HFFc6 (cell line): ENCODE measurements around the gene PNPO. TPM values are rescaled to one million over a fixed set of nuclear protein-coding genes. Genes with fewer than 3 reads are reported as not detected.

Experiments used
- DNase-seq: peaks from one replicate; pipeline ENCODE4 v3.0.0-alpha.2; 2018
- H3K27ac Mint-ChIP-seq: 2 replicates; pipeline ENCODE4 v1.8.0; 2020; ENCODE audit warnings: mild to moderate bottlenecking, mixed read lengths
- H3K27me3 Mint-ChIP-seq: 2 replicates; pipeline ENCODE4 v1.8.0; 2021; ENCODE audit warnings: mild to moderate bottlenecking, moderate library complexity, mixed read lengths; ENCODE audit not compliant: insufficient read depth
- H3K36me3 Mint-ChIP-seq: 2 replicates; pipeline ENCODE4 v1.8.0; 2021; ENCODE audit warnings: low read depth, mixed read lengths
- H3K4me1 Mint-ChIP-seq: 2 replicates; pipeline ENCODE4 v1.8.0; 2020; ENCODE audit warnings: low read depth, mixed read lengths
- H3K4me3 Mint-ChIP-seq: 2 replicates; pipeline ENCODE4 v1.8.0; 2020; ENCODE audit warnings: mild to moderate bottlenecking, moderate library complexity, mixed read lengths
- H3K9me3 Mint-ChIP-seq: 2 replicates; pipeline ENCODE4 v1.8.0; 2020; ENCODE audit warnings: mild to moderate bottlenecking, mixed read lengths
- total RNA-seq, 6 experiments: library from RNA; stranded (reverse); fragmentation: NEBNext Ultra II Directional; extraction: Animal tissue kit (Norgen Biotek cat#: 25700); gene quantifications; 2 replicates in 1 of 6; 3 replicates in 5 of 6; pipeline ENCODE4 v1.2.3, GENCODE V29; 2021
- TF ChIP-seq, protein P1 (sequence below): fragments of 200-600 bp; sonication (generic); IDR thresholded peaks from 2 replicates; pipeline ENCODE4 v1.5.0; 2021; ENCODE audit warnings: antibody characterized with exemption, mild to moderate bottlenecking

Gene PNPO
- total RNA-seq, 6 experiments from 2014 or later = 46.0 to 55.5 (median 51.1) TPM

DNA sequence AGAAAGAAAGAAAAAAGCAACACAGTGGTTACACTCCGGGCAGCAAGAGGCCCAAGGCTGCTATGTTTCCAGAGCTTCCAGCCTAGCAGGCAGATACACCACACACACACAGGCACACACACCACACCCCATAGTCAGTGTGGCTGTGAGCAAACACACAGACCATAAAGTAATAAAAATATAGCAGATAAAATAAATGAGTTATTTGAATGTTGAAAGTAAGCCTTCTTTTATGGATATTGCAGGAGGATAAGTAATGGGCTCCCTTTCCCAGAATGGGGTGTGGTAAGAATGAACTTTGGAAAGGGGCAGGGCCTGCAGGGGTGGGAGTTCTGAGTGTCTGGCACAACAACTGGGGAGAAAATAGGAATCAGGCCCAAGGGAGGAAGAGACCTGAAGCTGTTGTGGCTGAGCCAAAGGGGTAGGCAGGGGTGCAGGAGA is 24.7 kb downstream of the PNPO start:
- H3K27me3 Mint-ChIP-seq = peaks cover 3% of the 10 kb centered on the region; the same call in 1 of the 2 replicates
- DNase-seq = no peak

DNA sequence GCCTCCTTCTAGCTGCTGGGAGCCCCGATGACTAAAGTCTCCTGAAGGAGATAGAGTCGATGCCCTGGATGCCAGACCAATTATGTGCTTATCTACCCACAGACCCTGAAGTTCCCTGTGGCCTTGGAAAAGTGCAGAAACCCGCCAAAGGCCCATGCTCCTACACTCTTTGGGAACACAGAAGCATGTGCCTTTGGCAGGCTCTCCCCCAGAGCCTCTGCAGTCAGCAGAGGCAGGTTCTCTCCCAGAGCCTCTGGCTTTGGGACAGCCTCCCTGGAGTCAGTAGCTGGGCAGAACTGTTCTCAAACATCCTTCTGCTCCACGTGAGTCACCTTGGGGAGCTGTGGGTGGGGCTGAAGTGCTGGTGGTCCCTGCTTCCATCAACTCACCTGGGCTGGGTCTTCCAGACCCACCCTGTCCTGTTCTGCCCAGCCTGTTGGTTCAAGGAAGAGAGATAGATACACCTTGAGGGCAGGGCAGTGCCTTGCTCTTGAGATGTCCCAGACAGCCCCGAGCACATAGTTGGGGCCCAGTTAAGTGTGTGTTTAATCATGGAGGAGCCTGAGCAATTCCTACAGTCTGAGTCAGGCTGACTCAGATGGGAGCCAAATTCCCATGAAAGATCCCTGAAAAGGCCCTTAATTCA is 26.4 kb downstream of the PNPO start:
- Mint-ChIP-seq H3K27ac (peak overlapping the region; percentile 98), H3K27me3 (peaks cover 2% of the 10 kb centered on the region; the same call in 1 of the 2 replicates), H3K9me3 (no peaks in the 10 kb centered on the region)

More for the DNA sequence above, 24.7 kb downstream of the PNPO start:
- H3K4me1 Mint-ChIP-seq = peaks cover 32% of the 10 kb centered on the region
- H3K9me3 Mint-ChIP-seq = no peaks in the 10 kb centered on the region
- TF ChIP-seq, protein P1, sequence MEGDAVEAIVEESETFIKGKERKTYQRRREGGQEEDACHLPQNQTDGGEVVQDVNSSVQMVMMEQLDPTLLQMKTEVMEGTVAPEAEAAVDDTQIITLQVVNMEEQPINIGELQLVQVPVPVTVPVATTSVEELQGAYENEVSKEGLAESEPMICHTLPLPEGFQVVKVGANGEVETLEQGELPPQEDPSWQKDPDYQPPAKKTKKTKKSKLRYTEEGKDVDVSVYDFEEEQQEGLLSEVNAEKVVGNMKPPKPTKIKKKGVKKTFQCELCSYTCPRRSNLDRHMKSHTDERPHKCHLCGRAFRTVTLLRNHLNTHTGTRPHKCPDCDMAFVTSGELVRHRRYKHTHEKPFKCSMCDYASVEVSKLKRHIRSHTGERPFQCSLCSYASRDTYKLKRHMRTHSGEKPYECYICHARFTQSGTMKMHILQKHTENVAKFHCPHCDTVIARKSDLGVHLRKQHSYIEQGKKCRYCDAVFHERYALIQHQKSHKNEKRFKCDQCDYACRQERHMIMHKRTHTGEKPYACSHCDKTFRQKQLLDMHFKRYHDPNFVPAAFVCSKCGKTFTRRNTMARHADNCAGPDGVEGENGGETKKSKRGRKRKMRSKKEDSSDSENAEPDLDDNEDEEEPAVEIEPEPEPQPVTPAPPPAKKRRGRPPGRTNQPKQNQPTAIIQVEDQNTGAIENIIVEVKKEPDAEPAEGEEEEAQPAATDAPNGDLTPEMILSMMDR = no peak
- H3K4me3 Mint-ChIP-seq = no peak overlapping the region
- H3K27ac Mint-ChIP-seq = 0 out of 2 replicates have a peak overlapping the region, but pooled peaks have one; percentile 4
- peaks cover 11% of the 10 kb centered on the region; the same call in 1 of the 2 replicates for H3K36me3 Mint-ChIP-seq

DNA sequence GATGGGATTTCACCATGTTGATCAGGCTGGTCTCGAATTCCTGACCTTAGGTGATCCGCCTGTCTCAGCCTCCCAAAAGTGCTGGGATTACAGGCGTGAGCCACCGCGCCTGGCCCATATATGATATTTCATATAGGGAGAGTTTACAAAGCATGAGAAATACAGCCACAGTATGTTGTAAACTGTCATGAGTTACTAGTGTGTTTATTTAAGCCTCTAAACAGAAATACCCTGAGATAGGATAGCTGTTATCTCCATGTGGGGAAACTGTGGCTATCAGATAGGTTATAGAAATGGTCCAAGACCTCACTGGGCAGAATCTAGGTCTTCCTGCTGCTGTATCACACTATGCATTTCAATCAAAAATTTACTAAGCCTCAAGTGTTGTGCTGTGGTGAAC is 27.5 kb downstream of the PNPO start:
- H3K27ac Mint-ChIP-seq = no peak overlapping the region
- H3K27me3 Mint-ChIP-seq = no peaks in the 10 kb centered on the region
- TF ChIP-seq, protein P1 = no peak
- no peak for DNase-seq
- H3K9me3 Mint-ChIP-seq = no peaks in the 10 kb centered on the region
- H3K4me1 Mint-ChIP-seq = peaks cover 38% of the 10 kb centered on the region
- H3K4me3 Mint-ChIP-seq = no peak overlapping the region
- H3K36me3 Mint-ChIP-seq = no peaks in the 10 kb centered on the region

More for the DNA sequence above, 26.4 kb downstream of the PNPO start:
- Mint-ChIP-seq H3K4me3 (peak overlapping the region; percentile 52), H3K36me3 (no peaks in the 10 kb centered on the region), H3K4me1 (peaks cover 38% of the 10 kb centered on the region)
- TF ChIP-seq, protein P1 = no peak
- peak; percentile 77 for DNase-seq

DNA sequence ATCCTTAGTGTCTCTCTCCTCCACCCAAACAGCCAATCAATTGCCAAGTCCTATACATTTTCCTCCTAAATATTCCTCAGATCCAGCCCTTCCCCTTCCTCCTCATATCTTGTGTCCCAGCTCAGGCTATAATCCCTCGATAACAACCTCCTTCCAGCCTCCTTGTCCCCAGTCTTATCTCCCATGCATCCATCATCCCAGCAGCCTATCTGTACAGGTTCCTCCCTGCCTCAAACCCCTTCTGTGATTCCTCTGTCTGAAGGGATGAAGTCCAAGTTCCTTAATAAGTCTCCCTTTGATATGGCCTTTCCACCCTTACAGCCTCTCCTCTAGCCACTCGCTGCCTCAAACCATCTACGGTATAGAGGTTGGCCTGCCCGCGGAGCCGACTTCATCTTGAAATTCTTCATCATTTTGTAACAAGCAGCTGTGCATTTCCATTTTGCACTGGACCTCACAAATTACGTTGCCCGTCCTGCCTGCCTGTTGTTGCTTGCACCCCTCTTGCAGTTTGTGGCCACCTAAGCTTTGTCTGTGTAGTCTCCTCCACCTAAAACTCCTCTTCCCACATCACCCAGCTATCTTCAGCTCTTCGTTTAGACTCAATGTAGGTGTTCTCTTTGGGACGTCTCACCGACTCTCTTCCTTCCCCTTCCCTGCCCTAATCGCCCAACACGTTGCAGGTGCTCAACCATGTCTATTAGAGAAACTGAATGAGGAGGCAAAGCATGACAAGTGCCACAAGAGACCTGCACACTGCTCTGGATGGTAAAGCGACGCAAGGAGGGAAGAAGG is 28.8 kb downstream of the PNPO start:
- Mint-ChIP-seq H3K36me3 (no peaks in the 10 kb centered on the region), H3K27me3 (no peaks in the 10 kb centered on the region), H3K4me1 (peaks cover 38% of the 10 kb centered on the region), H3K9me3 (no peaks in the 10 kb centered on the region), H3K4me3 (peak overlapping the region; percentile 97), H3K27ac (peak overlapping the region; percentile 34)
- TF ChIP-seq, protein P1 = no peak
- no peak for DNase-seq

GRCh38 chr17:47970725-47971499 is 29.5 kb downstream of the PNPO start, which contains the start of gene CDK5RAP3:
Gene CDK5RAP3 (plus strand): TSS chr17:47971113. CDS start chr17:47971147, 34 bp downstream.
- Mint-ChIP-seq H3K27ac (peak within 1 kb of the TSS; percentile 96), H3K27me3 (no peaks in the 10 kb centered on the region), H3K4me1 (peaks cover 38% of the 10 kb centered on the region), H3K9me3 (no peaks in the 10 kb centered on the region), H3K4me3 (peak within 1 kb of the TSS; percentile 97), H3K36me3 (no peaks in the 10 kb centered on the region)
- TF ChIP-seq, protein P1 = peak; percentile 92
- DNase-seq = peak; percentile 99
